Hepatocyte (in vitro differentiated cells): Measurements from ENCODE around the gene HOXD1. TPM values are rescaled to one million over a fixed set of nuclear protein-coding genes. Genes with fewer than 3 reads are reported as not detected.

Experiments used
- DNase-seq: peaks from one replicate; pipeline ENCODE4 v3.0.0-alpha.2; 2016; ENCODE audit warnings: low spot score
- H2AFZ ChIP-seq: fragments of 200-600 bp; sonication (generic); 2 replicates; pipeline ENCODE4 v1.6.0; 2016; ENCODE audit warnings: antibody characterized with exemption, mild to moderate bottlenecking
- H3K27ac ChIP-seq: fragments of 200-600 bp; sonication (generic); 2 replicates; pipeline ENCODE4 v1.5.1; 2016; ENCODE audit warnings: mild to moderate bottlenecking
- H3K27me3 ChIP-seq: fragments of 200-600 bp; sonication (generic); 2 replicates; pipeline ENCODE4 v1.6.1; 2016
- H3K36me3 ChIP-seq: fragments of 200-600 bp; sonication (generic); replicated peaks from 2 replicates; pipeline ENCODE4 v1.5.1; 2016; ENCODE audit warnings: low read depth; ENCODE audit not compliant: insufficient read depth
- H3K4me1 ChIP-seq: fragments of 200-600 bp; sonication (generic); 2 replicates; pipeline ENCODE4 v1.5.1; 2016; ENCODE audit warnings: mild to moderate bottlenecking, moderate library complexity; ENCODE audit not compliant: insufficient read depth
- H3K4me2 ChIP-seq: fragments of 200-600 bp; sonication (generic); 2 replicates; pipeline ENCODE4 v1.6.0; 2016
- H3K4me3 ChIP-seq: fragments of 200-600 bp; sonication (generic); 2 replicates; pipeline ENCODE4 v1.5.1; 2016; ENCODE audit warnings: mild to moderate bottlenecking
- H3K79me2 ChIP-seq: fragments of 200-600 bp; sonication (generic); 2 replicates; pipeline ENCODE4 v1.6.0; 2017; ENCODE audit warnings: mild to moderate bottlenecking
- H3K9me2 ChIP-seq: fragments of 200-600 bp; sonication (generic); replicated peaks from 2 replicates; pipeline ENCODE4 v1.6.0; 2017; ENCODE audit warnings: mild to moderate bottlenecking; ENCODE audit not compliant: insufficient read depth
- H3K9me3 ChIP-seq: fragments of 200-600 bp; sonication (generic); 2 replicates; pipeline ENCODE4 v1.5.1; 2016; ENCODE audit warnings: low read depth, mild to moderate bottlenecking
- H4K20me1 ChIP-seq: fragments of 200-600 bp; sonication (generic); 2 replicates; pipeline ENCODE4 v1.6.0; 2016; ENCODE audit warnings: mild to moderate bottlenecking; ENCODE audit not compliant: insufficient read depth, poor library complexity, severe bottlenecking
- EZH2 ChIP-seq: fragments of 200-600 bp; sonication (generic); IDR thresholded peaks from 2 replicates; pipeline ENCODE4 v1.6.1; 2016; ENCODE audit warnings: antibody characterized with exemption, mild to moderate bottlenecking, borderline replicate concordance
- EZH2phosphoT487 ChIP-seq: fragments of 200-600 bp; sonication (generic); IDR thresholded peaks from one replicate; pipeline ENCODE4 v1.6.1; 2018; ENCODE audit warnings: antibody characterized with exemption, mild to moderate bottlenecking, low read depth, moderate library complexity; ENCODE audit not compliant: unreplicated experiment, severe bottlenecking
- WGBS: methylation state at CpG from one replicate; pipeline ENCODE4 v1.1.6; 2016; ENCODE audit warnings: low lambda C conversion rate; ENCODE audit errors: missing lambda C conversion rate; 5-methylcytosine and 5-hydroxymethylcytosine counted together
- polyA plus RNA-seq: library from polyadenylated mRNA; unstranded; fragments of >200 nt; fragmentation: Nextera tagmentation; extraction: Ambion mirVana; gene quantifications from 2 replicates; pipeline ENCODE4 v1.2.1, GENCODE V29; 2016
- total RNA-seq: library from RNA; depleted of rRNA; stranded (reverse); fragments of >200 nt; gene quantifications from 2 replicates; pipeline ENCODE4 v1.2.3, GENCODE V29; 2014
- TF ChIP-seq, protein P1 (sequence below): fragments of 200-600 bp; sonication (generic); IDR thresholded peaks from 2 replicates; pipeline ENCODE4 v1.5.1; 2016; ENCODE audit warnings: antibody characterized with exemption, mild to moderate bottlenecking; ENCODE audit not compliant: poor library complexity

HOXD1 gene
- total and polyA plus RNA-seq, 2 experiments from 2014 or later: not detected

- 14% methylated on average over 24 of the region's 48 CpGs for WGBS
- Histone ChIP-seq H3K9me2 (no peaks in the 10 kb centered on the region), H3K79me2 (no peaks in the 10 kb centered on the region), H3K9me3 (no peaks in the 10 kb centered on the region), H3K4me2 (peak overlapping the region; percentile 92), H3K4me1 (peaks cover 5% of the 10 kb centered on the region), H3K4me3 (peak overlapping the region; percentile 46), H3K27me3 (peaks cover 92% of the 10 kb centered on the region), H3K27ac (no peak overlapping the region), H3K36me3 (no peaks in the 10 kb centered on the region), H2AFZ (peak overlapping the region; percentile 64), H4K20me1 (no peaks in the 10 kb centered on the region)
- peak; percentile 84 for DNase-seq
- no peak for TF ChIP-seq EZH2
- TF ChIP-seq, protein P1, sequence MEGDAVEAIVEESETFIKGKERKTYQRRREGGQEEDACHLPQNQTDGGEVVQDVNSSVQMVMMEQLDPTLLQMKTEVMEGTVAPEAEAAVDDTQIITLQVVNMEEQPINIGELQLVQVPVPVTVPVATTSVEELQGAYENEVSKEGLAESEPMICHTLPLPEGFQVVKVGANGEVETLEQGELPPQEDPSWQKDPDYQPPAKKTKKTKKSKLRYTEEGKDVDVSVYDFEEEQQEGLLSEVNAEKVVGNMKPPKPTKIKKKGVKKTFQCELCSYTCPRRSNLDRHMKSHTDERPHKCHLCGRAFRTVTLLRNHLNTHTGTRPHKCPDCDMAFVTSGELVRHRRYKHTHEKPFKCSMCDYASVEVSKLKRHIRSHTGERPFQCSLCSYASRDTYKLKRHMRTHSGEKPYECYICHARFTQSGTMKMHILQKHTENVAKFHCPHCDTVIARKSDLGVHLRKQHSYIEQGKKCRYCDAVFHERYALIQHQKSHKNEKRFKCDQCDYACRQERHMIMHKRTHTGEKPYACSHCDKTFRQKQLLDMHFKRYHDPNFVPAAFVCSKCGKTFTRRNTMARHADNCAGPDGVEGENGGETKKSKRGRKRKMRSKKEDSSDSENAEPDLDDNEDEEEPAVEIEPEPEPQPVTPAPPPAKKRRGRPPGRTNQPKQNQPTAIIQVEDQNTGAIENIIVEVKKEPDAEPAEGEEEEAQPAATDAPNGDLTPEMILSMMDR: peak; percentile 85
These were observed 47.8 kb upstream of the HOXD1 start for GRCh38 chr2:176140513-176141317.

GRCh38 chr2:176142281-176142680 lies 46.2 kb upstream of the HOXD1 start:
- Histone ChIP-seq H3K4me2 (no peak overlapping the region), H3K9me2 (no peaks in the 10 kb centered on the region), H3K27me3 (peaks cover 94% of the 10 kb centered on the region), H3K79me2 (no peaks in the 10 kb centered on the region), H2AFZ (no peak overlapping the region), H3K4me1 (peaks cover 3% of the 10 kb centered on the region), H3K4me3 (no peak overlapping the region), H3K36me3 (no peaks in the 10 kb centered on the region), H3K27ac (no peak overlapping the region), H4K20me1 (no peaks in the 10 kb centered on the region), H3K9me3 (no peaks in the 10 kb centered on the region)
- WGBS: 89% methylated on average over 2 of the region's 2 CpGs
- TF ChIP-seq EZH2phosphoT487 (no peak), EZH2 (no peak)
- TF ChIP-seq, protein P1: no peak
- no peak for DNase-seq

DNA sequence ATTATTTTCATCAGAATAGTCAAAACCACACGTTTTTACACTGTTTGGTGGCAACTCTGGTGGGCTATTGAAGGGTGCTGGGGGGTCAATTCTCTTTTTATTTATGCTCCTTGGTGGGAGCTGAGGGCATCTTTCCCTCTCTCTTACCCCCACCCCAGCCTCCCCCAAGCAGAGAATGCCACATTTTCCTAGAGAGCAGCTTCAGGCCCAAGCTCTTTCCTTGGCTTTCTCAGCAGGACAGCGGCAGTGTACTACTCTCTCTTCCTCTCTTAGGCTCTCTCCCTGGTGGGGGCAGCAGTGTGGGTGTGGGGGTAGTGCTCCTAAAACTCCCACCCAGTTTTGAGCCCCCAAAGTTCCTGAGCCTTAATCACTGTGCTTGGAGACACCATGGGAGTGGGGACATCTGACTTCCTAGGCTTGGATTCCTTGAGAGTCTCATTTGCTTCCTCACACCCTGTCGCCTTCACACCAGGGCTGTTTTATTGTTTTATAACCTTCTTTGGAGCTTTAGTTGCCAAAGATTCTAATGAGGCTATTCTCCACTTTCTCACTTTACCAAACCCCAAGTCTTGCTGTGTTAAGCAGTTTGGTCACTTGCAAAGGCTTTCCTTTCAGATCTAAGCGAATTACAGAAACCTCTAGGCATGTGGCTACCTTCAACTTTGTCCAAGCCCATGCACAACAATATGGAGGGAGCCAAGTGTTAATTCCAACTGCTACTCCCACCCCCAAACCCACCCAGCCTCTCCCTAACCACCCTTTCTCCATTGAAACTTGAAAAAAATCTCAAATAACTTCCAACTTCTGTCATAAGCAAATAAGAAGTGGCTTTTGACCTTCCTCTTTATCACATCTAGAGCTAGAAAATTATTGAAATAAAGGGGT lies 43.1 kb upstream of the HOXD1 start:
- peaks cover 95% of the 10 kb centered on the region for H3K27me3 ChIP-seq
- 47% methylated on average over 4 of the region's 4 CpGs for WGBS
- no peaks in the 10 kb centered on the region for H4K20me1 ChIP-seq
- no peak overlapping the region for H3K4me2 ChIP-seq
- DNase-seq: no peak
- no peaks in the 10 kb centered on the region for H3K36me3 ChIP-seq
- TF ChIP-seq, protein P1: no peak
- TF ChIP-seq EZH2 (no peak), EZH2phosphoT487 (no peak)
- no peaks in the 10 kb centered on the region for H3K9me3 ChIP-seq
- no peak overlapping the region for H2AFZ ChIP-seq
- peaks cover 1% of the 10 kb centered on the region for H3K4me1 ChIP-seq
- no peak overlapping the region for H3K4me3 ChIP-seq
- H3K9me2 ChIP-seq: no peaks in the 10 kb centered on the region
- H3K79me2 ChIP-seq: no peaks in the 10 kb centered on the region
- no peak overlapping the region for H3K27ac ChIP-seq
